B cell (primary cell): ENCODE data around the gene AMH. TPM values are rescaled to one million over a fixed set of nuclear protein-coding genes. Genes with fewer than 3 reads are reported as not detected.

Source experiments
- ATAC-seq: fragments of 200-7000 bp; cut with Tn5 transposase; one replicate; pipeline ENCODE4 v1.10.0; 2021; ENCODE audit warnings: low read depth, mild to moderate bottlenecking, moderate number of reproducible peaks, moderate library complexity
- CTCF ChIA-PET: fragments of 350-600 bp; sonication (Branson Sonifier 250); formaldehyde crosslinking; loops from one replicate; lab custom pipeline; 2021; ENCODE audit warnings: antibody characterized with exemption, inconsistent platforms; lab: Charles Lee
- POLR2A ChIA-PET: fragments of 350-600 bp; sonication (Branson Sonifier 250); formaldehyde crosslinking; loops from one replicate; lab custom pipeline; 2021; ENCODE audit warnings: antibody characterized with exemption; lab: Charles Lee
- DNase-seq: peaks from one replicate; pipeline ENCODE4 v3.0.0; 2013
- H2AFZ ChIP-seq: 2 replicates; pipeline ENCODE4 v1.6.1; 2012; ENCODE audit warnings: mild to moderate bottlenecking, low read depth, low read length; ENCODE audit not compliant: insufficient read depth, poor library complexity, severe bottlenecking
- H3K27ac ChIP-seq, 2 donors: 1 replicate in 1 of 2; 2 replicates in 1 of 2; pipeline ENCODE4 v1.5.1; 2012 to 2013; ENCODE audit warnings: low read length in 2 of 2, mild to moderate bottlenecking in 2 of 2, moderate library complexity in 1 of 2
- H3K27me3 ChIP-seq, 4 experiments: fragments of 200-600 bp in 1 of 4; sonication (generic) in 1 of 4; replicated peaks in 1 of 4; 1 replicate in 2 of 4; 2 replicates in 2 of 4; pipeline versions ENCODE4 v1.6.1 to v1.7.0; 2013 to 2016; ENCODE audit warnings: low read length in 3 of 4, mild to moderate bottlenecking in 2 of 4, mixed read lengths in 1 of 4, moderate library complexity in 1 of 4; ENCODE audit not compliant: insufficient read depth in 4 of 4, control insufficient read depth in 3 of 4; ENCODE audit errors: control extremely low read depth in 1 of 4
- H3K36me3 ChIP-seq, 2 experiments: replicated peaks in 1 of 2; 1 replicate in 1 of 2; 2 replicates in 1 of 2; pipeline versions ENCODE4 v1.6.1 to v1.7.1; 2013; ENCODE audit warnings: low read length in 1 of 2; ENCODE audit not compliant: insufficient read depth in 2 of 2, control insufficient read depth in 1 of 2; ENCODE audit errors: control extremely low read depth in 1 of 2, extremely low read depth in 1 of 2
- H3K4me1 ChIP-seq, 2 donors: fragments of 200-600 bp in 1 of 2; sonication (generic) in 1 of 2; 1 replicate in 1 of 2; 2 replicates in 1 of 2; pipeline versions ENCODE4 v1.5.1 to v1.6.1; 2013 to 2017; ENCODE audit warnings: low read length in 2 of 2; ENCODE audit not compliant: control insufficient read depth in 2 of 2, insufficient read depth in 2 of 2
- H3K4me2 ChIP-seq: replicated peaks from 2 replicates; pipeline ENCODE3; 2012; ENCODE audit warnings: mild to moderate bottlenecking, low read depth, low read length; ENCODE audit not compliant: poor library complexity, severe bottlenecking
- H3K4me3 ChIP-seq, 5 experiments: fragments of 200-600 bp in 1 of 5; sonication (generic) in 1 of 5; 1 replicate in 3 of 5; 2 replicates in 2 of 5; pipeline versions ENCODE4 v1.5.1 to v1.7.0; 2011 to 2016; ENCODE audit warnings: low read length in 4 of 5, mild to moderate bottlenecking in 4 of 5, low read depth in 2 of 5, control low read depth in 1 of 5, moderate library complexity in 1 of 5; ENCODE audit not compliant: insufficient read depth in 1 of 5; ENCODE audit errors: control extremely low read depth in 1 of 5, extremely low read depth in 1 of 5
- H3K79me2 ChIP-seq: fragments of 200-600 bp; sonication (generic); one replicate; pipeline ENCODE4 v1.6.0; 2016; ENCODE audit warnings: low read length; ENCODE audit not compliant: control insufficient read depth, insufficient read depth
- H3K9ac ChIP-seq: fragments of 200-600 bp; sonication (generic); 2 replicates; pipeline ENCODE4 v1.6.1; 2017; ENCODE audit warnings: mild to moderate bottlenecking, low read length, moderate library complexity
- H3K9me3 ChIP-seq, 3 donors: one replicate each; pipeline versions ENCODE4 v1.6.1 to v1.7.1; 2013; ENCODE audit warnings: low read length in 2 of 3; ENCODE audit not compliant: control insufficient read depth in 2 of 3, insufficient read depth in 1 of 3; ENCODE audit errors: control extremely low read depth in 1 of 3
- H4K20me1 ChIP-seq: 2 replicates; pipeline ENCODE4 v1.6.0; 2012; ENCODE audit warnings: mild to moderate bottlenecking, low read length; ENCODE audit not compliant: insufficient read depth, control insufficient read depth, poor library complexity, severe bottlenecking
- H3K27ac Mint-ChIP-seq: one replicate; pipeline ENCODE4 v1.8.0; 2021; ENCODE audit warnings: mixed read lengths
- H3K27me3 Mint-ChIP-seq: one replicate; pipeline ENCODE4 v1.8.0; 2021; ENCODE audit warnings: mixed read lengths
- H3K4me1 Mint-ChIP-seq: one replicate; pipeline ENCODE4 v1.8.0; 2021; ENCODE audit warnings: mixed read lengths
- H3K4me3 Mint-ChIP-seq: one replicate; pipeline ENCODE4 v1.8.0; 2021; ENCODE audit warnings: mixed read lengths
- H3K9me3 Mint-ChIP-seq: one replicate; pipeline ENCODE4 v1.8.0; 2022; ENCODE audit warnings: mixed read lengths; ENCODE audit not compliant: insufficient read depth
- CTCF ChIP-seq: fragments of 200-600 bp; IDR thresholded peaks from one replicate; pipeline ENCODE4 v1.8.0; 2022; ENCODE audit warnings: antibody characterized with exemption, mild to moderate bottlenecking
- EZH2 ChIP-seq: IDR thresholded peaks from 2 replicates; pipeline ENCODE4 v1.6.1; 2012; ENCODE audit warnings: borderline replicate concordance, low read depth, mild to moderate bottlenecking, moderate library complexity, low read length; ENCODE audit not compliant: insufficient read depth, poor library complexity, severe bottlenecking
- WGBS: methylation state at CpG from one replicate; pipeline ENCODE4 v1.1.5; 2013; ENCODE audit warnings: missing lambda C conversion rate; ENCODE audit not compliant: insufficient coverage; 5-methylcytosine and 5-hydroxymethylcytosine counted together
- intact Hi-C: fragments of 100-400 bp; cut with micrococcal nuclease; formaldehyde crosslinking; loops from one replicate; pipeline ENCODE4 v1.10.0; 2022
- polyA plus RNA-seq: library from polyadenylated mRNA; depleted of rRNA; stranded (reverse); fragments of >200 nt; gene quantifications from 2 replicates; pipeline ENCODE4 v1.2.3, GENCODE V29; 2012
- total RNA-seq, 2 donors: library from RNA; stranded (reverse); fragments of 120-200 nt in 1 of 2; gene quantifications; 1 replicate in 1 of 2; 2 replicates in 1 of 2; pipeline versions ENCODE4 v1.2.3 to v1.2.4, GENCODE V29; 2013 to 2022

The AMH gene
- total and polyA plus RNA-seq, 2 donors (not counting 1 experiment from before 2014, with no cell fraction given), result 1.5 to 4.5 TPM

- Histone ChIP-seq H2AFZ (no peak overlapping the region), H3K36me3 (peaks cover 0 to 28% of the 10 kb centered on the region in 2 experiments), H4K20me1 (peaks cover 57% of the 10 kb centered on the region), H3K27me3 (peaks cover 0 to 38% (median 14%) of the 10 kb centered on the region in 4 experiments), H3K4me1 (peaks cover 33 to 43% of the 10 kb centered on the region in 2 donors), H3K9ac (no peak overlapping the region), H3K9me3 (peaks cover 0 to 15% (median 0%) of the 10 kb centered on the region in 3 donors), H3K4me3 (no peak overlapping the region), H3K79me2 (peaks cover 14% of the 10 kb centered on the region), H3K4me2 (peak overlapping the region; percentile 100), H3K27ac (no peak overlapping the region)
- H3K27ac Mint-ChIP-seq, result no peak overlapping the region
- ChIA-PET POLR2A (interaction anchor here (0.6 kb wide), 1 partner anchor 14 kb away, joined by 4 read pairs; no protein-coding TSS in a partner anchor), CTCF (interaction anchor here (1.1 to 6.3 kb wide), 4 partner anchors 12 to 95 kb away, joined by 3 to 63 read pairs (median 18); no protein-coding TSS in a partner anchor)
- no peak for DNase-seq
- ATAC-seq, result no peak
- peaks cover 26% of the 10 kb centered on the region for H3K4me1 Mint-ChIP-seq
- intact Hi-C loops, result loop anchor here (5.0 kb wide), 1 partner anchor 37 kb away; no protein-coding TSS in a partner anchor
- no peaks in the 10 kb centered on the region for H3K9me3 Mint-ChIP-seq
- H3K4me3 Mint-ChIP-seq, result peak overlapping the region; percentile 41
- no peak for TF ChIP-seq CTCF
- TF ChIP-seq EZH2, result no peak
- 18% methylated on average over 40 of the region's 40 CpGs for WGBS
- H3K27me3 Mint-ChIP-seq, result no peaks in the 10 kb centered on the region
These were observed 1.6 kb downstream of the AMH start for GRCh38 chr19:2250766-2251105.
